ENCODE measurements around the gene SHC1.

Gene SHC1

GRCh38 chr1:155008015-155008941 is 37.7 kb upstream of the SHC1 start:
- DNase-seq (ENCODE audit: low read depth), result no peak

GRCh38 chr1:155007251-155007828 is 36.8 kb upstream of the SHC1 start:
- DNase-seq (ENCODE audit: low read depth), result no peak

GRCh38 chr1:155006601-155007101 is 36.1 kb upstream of the SHC1 start:
- DNase-seq (ENCODE audit: low read depth), result no peak

GRCh38 chr1:155005076-155006011 is 34.8 kb upstream of the SHC1 start:
- DNase-seq (ENCODE audit: low read depth), result no peak

DNA sequence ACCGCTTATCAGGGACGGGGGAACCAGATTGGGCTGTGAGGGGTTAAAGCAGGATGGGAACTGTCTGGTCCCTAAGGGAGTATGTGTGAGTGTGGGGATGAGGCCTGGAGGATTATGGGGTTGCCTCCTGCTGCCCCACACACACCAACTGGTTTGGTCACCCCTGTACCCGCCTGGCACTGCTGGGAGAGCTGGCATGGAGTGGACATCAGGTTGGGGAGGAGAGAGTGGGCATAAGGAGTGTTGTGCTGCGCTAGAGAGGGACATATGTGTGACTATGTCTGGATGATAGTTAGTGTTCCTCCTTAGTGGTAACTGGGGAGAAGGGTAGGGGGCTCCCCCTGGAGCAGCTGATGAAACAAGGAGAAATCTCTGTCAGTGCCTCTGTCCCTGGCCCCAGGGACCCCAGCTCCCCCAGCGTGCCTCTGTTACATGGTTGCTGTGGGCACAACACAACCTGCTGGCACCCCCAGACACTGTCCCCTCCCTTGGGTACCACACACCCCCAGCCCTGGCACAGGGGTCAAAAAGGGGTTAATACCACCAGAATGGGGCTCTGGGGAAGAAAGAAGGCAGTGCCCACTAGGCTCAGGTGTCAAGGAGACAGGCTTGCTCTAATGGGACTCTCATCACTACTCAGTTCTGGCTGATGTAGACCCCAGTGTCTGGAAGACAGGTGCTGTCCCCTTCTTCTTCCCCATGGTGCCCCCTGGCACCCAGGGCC is 34.0 kb upstream of the SHC1 start:
- no peak for DNase-seq (ENCODE audit: low read depth)

DNA sequence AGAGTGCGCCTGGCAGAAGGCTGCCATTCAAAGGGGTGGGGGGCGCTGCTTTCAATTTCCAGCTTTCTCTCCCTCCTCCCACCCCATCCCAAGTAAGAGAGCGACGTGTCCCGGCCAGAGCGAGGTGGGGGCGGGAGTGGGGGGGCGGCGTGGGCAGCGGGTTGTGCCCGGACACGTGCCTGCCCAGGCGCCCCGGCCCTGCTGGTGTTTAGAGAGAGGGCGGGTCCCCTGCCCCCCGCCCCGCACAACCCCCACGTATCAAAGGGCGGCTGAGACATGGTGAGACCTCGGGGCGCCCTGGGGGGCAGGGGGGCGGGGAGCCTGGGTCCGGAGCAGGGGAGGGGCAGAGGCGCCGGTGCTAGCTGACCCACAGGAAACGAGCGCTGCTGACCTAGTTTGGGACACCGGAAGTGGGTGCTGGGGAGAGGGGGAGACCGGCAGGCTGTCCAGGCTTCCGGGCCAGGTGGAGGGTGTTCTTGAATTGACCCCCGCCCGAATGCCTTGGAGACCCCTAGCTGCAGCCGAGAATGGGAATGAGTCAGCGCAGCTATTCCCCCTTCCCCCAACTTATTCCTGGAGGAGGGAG is 33.3 kb upstream of the SHC1 start:
- DNase-seq (ENCODE audit: low read depth), result no peak

GRCh38 chr1:155003227-155003765 is 32.7 kb upstream of the SHC1 start:
- DNase-seq (ENCODE audit: low read depth), result no peak

DNA sequence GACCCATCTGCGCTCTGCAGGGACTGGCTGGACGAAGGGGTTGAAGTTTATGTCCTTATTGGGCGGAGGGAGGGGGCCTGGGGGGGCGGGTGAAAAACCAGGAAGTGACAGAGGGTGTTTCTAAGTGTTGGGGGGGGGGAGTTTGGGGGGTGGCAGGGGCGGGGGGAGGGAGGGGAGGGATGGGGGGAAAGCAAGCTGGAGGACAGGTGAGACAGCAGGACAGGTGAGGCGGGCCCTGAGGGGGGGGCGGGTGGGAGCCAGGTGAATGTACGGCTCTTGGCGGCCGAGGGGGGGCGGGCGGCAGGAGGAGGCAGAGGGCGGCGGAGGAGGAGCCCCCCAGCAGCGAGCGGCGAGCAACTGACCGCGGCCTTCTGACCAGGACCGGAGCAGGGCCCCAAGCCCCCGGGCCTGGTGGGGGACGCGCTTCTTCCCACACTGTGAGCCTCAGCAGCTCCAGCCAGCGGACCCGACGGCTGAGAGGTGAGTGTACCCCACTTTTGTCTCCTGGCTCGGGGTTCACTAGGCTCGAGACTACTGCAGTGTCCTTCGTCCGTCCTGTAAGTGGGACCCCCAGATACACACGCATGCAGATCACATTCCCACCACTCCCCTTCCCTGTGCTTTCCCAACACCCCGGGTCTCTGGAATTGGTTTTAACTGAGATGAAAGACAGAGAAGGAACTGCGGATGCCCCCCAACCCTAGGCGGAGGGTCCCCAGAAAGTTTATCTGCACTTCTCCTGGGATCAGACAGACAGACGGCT is 32.1 kb upstream of the SHC1 start, which contains the start of gene ZBTB7B:
Gene ZBTB7B (plus strand): TSS at position 339 of the 763 bp plus-strand sequence. CDS start 11,859 bp downstream, outside the sequence.
- DNase-seq (ENCODE audit: low read depth), result no peak

DNA sequence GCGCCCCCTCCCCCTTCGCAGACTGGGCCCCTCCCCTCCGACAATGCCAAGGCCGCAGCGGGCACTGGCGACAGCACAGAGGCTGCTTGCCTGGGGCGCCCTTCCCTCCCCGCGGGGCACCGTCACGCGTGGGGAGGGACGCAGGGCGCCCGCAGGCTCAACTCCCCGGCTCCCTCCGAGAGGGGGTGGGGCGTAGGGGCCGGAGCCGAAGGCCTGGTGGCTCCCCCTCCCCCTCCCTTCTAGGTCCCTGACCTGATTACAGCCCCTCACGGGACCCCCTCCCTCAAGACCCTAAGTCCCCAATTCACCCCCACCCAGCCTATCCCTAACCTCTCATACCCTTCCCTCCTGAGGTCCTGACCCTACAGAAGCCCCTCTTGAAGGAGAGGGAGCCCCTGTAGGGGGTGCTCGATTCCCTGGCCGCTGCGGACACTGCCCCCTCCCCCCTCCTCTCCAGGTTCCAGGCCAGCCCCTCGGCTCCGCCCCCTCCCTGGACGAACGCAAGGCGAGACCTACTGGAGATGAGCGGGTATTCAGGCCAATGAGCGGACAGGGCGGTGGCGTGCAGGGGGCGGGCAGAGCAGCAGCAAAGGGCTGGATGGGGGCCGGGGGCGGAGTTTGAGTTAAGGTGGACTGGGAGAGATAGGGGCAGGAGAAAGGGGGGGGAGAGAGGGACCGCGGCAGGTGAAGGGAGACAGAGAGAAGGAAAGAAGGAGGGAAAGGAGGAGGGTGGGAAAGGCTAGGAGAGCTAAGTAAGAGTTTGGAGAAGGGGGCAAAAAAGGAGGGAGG is 31.3 kb upstream of the SHC1 start:
- DNase-seq (ENCODE audit: low read depth), result peak; percentile 91

DNA sequence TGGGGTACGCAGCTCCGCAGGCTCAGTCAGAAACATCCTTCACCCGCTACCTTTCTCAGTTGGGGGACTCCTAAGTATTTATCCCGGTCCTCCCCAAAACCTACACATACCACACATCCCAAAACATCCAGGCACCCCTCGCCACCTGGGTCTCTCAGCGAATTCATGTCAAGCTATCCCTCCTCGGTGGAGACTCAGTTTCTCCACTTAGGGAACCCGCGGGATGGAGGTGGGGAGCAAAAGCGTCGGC is 30.8 kb upstream of the SHC1 start:
- DNase-seq (ENCODE audit: low read depth), result no peak

GRCh38 chr1:155000726-155001424 is 30.3 kb upstream of the SHC1 start:
- peak; percentile 54 for DNase-seq (ENCODE audit: low read depth)

GRCh38 chr1:155000411-155000725 is 29.8 kb upstream of the SHC1 start:
- DNase-seq (ENCODE audit: low read depth), result no peak

DNA sequence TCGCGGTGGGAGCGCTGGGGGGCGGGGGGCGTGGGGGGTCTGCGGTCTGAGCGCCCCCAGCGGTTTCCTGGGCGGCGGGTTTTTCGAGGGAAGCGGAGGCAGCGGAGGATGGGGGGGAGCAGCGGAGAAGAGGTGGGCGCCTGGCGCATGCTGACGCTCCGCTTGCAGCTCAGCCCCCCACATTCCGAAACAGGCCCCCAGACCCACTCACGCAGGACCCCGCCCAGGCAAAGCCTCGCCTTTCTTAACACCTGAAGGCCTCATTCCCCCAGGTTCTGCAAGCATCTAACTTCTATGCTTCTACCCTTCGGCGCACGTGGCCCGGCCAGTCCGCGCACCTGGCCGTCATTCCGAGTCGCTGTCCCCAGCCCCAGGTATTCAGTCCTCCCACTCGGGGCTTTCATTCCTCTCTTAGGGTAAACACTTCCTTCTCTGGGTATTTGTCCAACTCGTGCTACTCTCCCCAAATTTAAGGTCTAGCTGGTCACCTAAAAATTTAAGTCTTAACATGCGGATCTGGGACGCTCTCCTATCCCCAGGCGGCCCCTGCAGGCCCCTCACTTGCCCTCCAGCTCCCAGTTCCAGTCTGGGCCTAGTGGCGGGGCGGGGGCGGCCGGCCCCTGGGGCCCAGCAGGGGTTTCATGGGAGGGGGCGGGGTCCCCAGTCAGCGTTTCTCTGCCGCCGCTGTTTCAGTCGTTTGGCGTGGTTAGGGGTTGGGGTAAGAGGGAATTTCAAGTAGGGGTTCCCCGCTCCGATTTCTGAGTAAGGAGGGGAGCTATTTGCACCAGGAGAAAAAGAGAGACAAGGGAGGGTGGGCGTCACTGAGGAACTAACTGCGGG is 29.2 kb upstream of the SHC1 start:
- no peak for DNase-seq (ENCODE audit: low read depth)

- DNase-seq (ENCODE audit: low read depth), result no peak
These were observed 28.4 kb upstream of the SHC1 start for GRCh38 chr1:154998818-154999570.

- DNase-seq (ENCODE audit: low read depth), result no peak
These were observed 27.7 kb upstream of the SHC1 start for GRCh38 chr1:154998201-154998780.

- no peak for DNase-seq (ENCODE audit: low read depth)
These were observed 26.6 kb upstream of the SHC1 start for GRCh38 chr1:154996966-154997701.
